Mesothelial cell of epicardium (in vitro differentiated cells): ENCODE measurements around the gene PAWR. TPM values are rescaled to one million over a fixed set of nuclear protein-coding genes. Genes with fewer than 3 reads are reported as not detected.
A peak's percentile ranks its signal among the peaks of the same experiment; 100 is the strongest.
"Not testable (repeated sequence)": the region's sequence is repeated elsewhere in the genome, so short reads cannot be mapped to it uniquely, and the experiment has no call there.

ENCODE experiments used
- DNase-seq, 2 experiments: peaks; one replicate each; pipeline ENCODE4 v3.0.0; 2021; ENCODE audit warnings: low spot score in 2 of 2; ENCODE audit not compliant: unreplicated experiment in 2 of 2
- H3K27ac Mint-ChIP-seq: 2 replicates; pipeline ENCODE4 v1.8.0; 2021; ENCODE audit warnings: mixed read lengths
- H3K27me3 Mint-ChIP-seq: 2 replicates; pipeline ENCODE4 v1.8.0; 2021; ENCODE audit warnings: low read depth, mixed read lengths
- H3K36me3 Mint-ChIP-seq: 2 replicates; pipeline ENCODE4 v1.8.0; 2021; ENCODE audit warnings: mixed read lengths
- H3K4me1 Mint-ChIP-seq: 2 replicates; pipeline ENCODE4 v1.8.0; 2021; ENCODE audit warnings: mixed read lengths
- H3K4me3 Mint-ChIP-seq: 2 replicates; pipeline ENCODE4 v1.8.0; 2021; ENCODE audit warnings: mild to moderate bottlenecking, moderate library complexity, mixed read lengths
- H3K9me3 Mint-ChIP-seq: 2 replicates; pipeline ENCODE4 v1.8.0; 2021; ENCODE audit warnings: mixed read lengths
- CTCF ChIP-seq: fragments of 200-600 bp; sonication (generic); IDR thresholded peaks from one replicate; pipeline ENCODE4 v1.5.0; 2021; ENCODE audit warnings: antibody characterized with exemption; ENCODE audit not compliant: unreplicated experiment
- total RNA-seq: library from RNA; stranded (reverse); gene quantifications from 3 replicates; pipeline ENCODE4 v1.2.1, GENCODE V29; 2021

The PAWR gene
- total RNA-seq, 1 donor from 2014 or later: 205 TPM

- H3K4me3 Mint-ChIP-seq: no peak overlapping the region
- peaks cover 20% of the 10 kb centered on the region for H3K9me3 Mint-ChIP-seq
- H3K36me3 Mint-ChIP-seq: peaks cover 45% of the 10 kb centered on the region
- H3K27me3 Mint-ChIP-seq: no peaks in the 10 kb centered on the region
- TF ChIP-seq CTCF: no peak
- DNase-seq: no peak
- peak overlapping the region; percentile 73 for H3K27ac Mint-ChIP-seq
- peaks cover 12% of the 10 kb centered on the region for H3K4me1 Mint-ChIP-seq
Measured at GRCh38 chr12:79566452-79567174, 124.2 kb downstream of the PAWR start.

- not testable (repeated sequence) for H3K27ac Mint-ChIP-seq, DNase-seq, H3K27me3 Mint-ChIP-seq, H3K4me3 Mint-ChIP-seq
- Mint-ChIP-seq H3K36me3 (peaks cover 44% of the 10 kb centered on the region), H3K4me1 (peaks cover 17% of the 10 kb centered on the region), H3K9me3 (peaks cover 20% of the 10 kb centered on the region)
Measured at GRCh38 chr12:79564727-79565350, 125.9 kb downstream of the PAWR start.

GRCh38 chr12:79563021-79563740 lies 127.6 kb downstream of the PAWR start:
- Mint-ChIP-seq H3K27ac (no peak overlapping the region), H3K4me1 (peaks cover 26% of the 10 kb centered on the region), H3K9me3 (peaks cover 20% of the 10 kb centered on the region), H3K4me3 (no peak overlapping the region), H3K27me3 (no peaks in the 10 kb centered on the region), H3K36me3 (peaks cover 39% of the 10 kb centered on the region)
- TF ChIP-seq CTCF: no peak
- DNase-seq: no peak

GRCh38 chr12:79561401-79562132 lies 129.2 kb downstream of the PAWR start:
- Mint-ChIP-seq H3K36me3 (peaks cover 41% of the 10 kb centered on the region), H3K4me3 (no peak overlapping the region), H3K27me3 (no peaks in the 10 kb centered on the region), H3K27ac (no peak overlapping the region), H3K9me3 (peaks cover 20% of the 10 kb centered on the region), H3K4me1 (peaks cover 38% of the 10 kb centered on the region)
- no peak for TF ChIP-seq CTCF
- DNase-seq: no peak

DNA sequence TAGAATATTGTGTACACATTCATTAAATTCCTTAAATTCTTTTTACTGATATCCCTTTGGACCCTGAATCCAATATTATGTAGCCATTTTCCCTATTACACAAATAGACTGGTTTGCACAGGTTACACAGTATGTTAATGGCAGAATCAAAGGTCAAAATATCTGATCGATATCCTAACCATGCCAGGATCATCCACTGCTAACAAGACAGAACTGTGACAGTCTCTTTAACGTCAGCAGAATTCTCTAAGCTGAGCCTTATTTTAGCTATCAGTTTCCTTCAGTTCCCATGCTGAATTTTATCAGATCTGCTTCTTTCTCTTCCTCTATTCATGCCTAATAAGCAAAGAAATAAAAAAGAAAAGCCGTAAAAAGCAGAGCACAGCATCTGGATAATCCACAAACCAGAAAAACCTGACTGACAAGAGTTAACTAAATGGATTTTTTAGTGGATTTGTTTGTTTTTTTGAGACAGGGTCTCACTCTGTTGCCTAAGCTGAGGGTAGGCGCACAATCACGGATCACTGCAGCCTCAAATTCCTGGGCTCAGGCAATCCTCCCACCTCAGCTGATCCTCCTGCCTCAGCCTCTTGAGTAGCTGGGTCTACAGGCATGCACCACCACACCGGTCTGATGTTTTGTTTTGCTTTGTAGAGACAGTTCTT lies 130.4 kb downstream of the PAWR start:
- DNase-seq: no peak
- H3K36me3 Mint-ChIP-seq: peaks cover 29% of the 10 kb centered on the region
- peak overlapping the region; percentile 61 for H3K27ac Mint-ChIP-seq
- no peak for TF ChIP-seq CTCF
- H3K4me3 Mint-ChIP-seq: no peak overlapping the region
- peaks cover 14% of the 10 kb centered on the region for H3K9me3 Mint-ChIP-seq
- H3K27me3 Mint-ChIP-seq: no peaks in the 10 kb centered on the region
- H3K4me1 Mint-ChIP-seq: peaks cover 38% of the 10 kb centered on the region
